ENCODE measurements around the gene ENTPD1. TPM values are rescaled to one million over a fixed set of nuclear protein-coding genes. Genes with fewer than 3 reads are reported as not detected.
"Not testable (repeated sequence)": the region's sequence is repeated elsewhere in the genome, so short reads cannot be mapped to it uniquely, and the experiment has no call there.

Gene ENTPD1
- total and polyA plus RNA-seq, 2 experiments from 2014 or later: 0.29 TPM; not detected in 1

DNA sequence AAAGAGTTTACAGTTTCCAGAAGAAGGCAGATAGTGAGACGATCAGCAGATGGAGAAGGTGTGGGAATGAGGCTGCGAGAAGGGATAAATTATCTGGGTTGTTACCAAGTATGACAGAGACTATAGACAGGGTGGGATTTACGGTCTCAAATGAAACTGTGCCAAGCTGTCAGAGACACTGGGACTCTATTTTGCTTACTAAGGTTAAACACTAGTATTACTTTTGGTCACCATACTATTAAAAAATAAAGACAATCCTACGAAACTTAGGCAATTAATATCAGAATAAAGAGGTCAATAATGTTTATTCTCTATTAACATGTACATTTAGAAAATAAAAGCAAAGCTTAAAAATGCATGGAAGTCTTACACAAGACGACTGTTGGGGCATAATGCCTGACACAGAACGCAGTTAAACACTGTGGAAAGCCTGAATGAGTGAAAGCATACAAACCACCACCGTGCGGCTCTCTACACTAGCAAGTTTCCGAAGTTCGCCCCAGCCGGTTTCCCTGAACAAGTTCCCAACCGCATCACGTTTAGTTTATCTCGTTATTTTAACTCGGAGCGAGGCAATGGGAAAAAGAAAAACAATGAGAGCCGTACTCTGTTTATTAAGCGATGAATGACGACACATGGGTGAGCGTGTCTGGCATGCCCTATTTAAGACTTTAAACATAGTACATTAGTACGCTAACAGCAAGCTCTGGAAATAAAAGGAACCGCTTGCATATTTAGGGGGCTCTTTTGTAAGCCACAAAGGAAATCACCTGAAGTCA lies 150.9 kb downstream of the ENTPD1 start:
- Histone ChIP-seq H3K4me2 (ENCODE audit: unreplicated experiment) (peak overlapping the region; percentile 92), H3K9me3 (ENCODE audit: low read depth) (no peaks in the 10 kb centered on the region), H3K79me2 (ENCODE audit: insufficient read depth) (no peaks in the 10 kb centered on the region; the same call in 1 of the 2 replicates), H3K27me3 (replicated peaks; ENCODE audit: insufficient read depth) (no peaks in the 10 kb centered on the region), H3K27ac (peak overlapping the region; percentile 70), H3F3A (ENCODE audit: insufficient read depth) (0 out of 2 replicates have a peak, but pooled peaks cover 6% of the 10 kb centered on the region), H3K36me3 (ENCODE audit: low read depth) (no peaks in the 10 kb centered on the region), H2AFZ (peak overlapping the region; percentile 97), H3K4me1 (ENCODE audit: insufficient read depth) (0 out of 2 replicates have a peak, but pooled peaks cover 3% of the 10 kb centered on the region), H3K4me3 (peak overlapping the region; percentile 92), H4K20me1 (ENCODE audit: insufficient read depth) (no peaks in the 10 kb centered on the region), H3K9ac (peak overlapping the region; percentile 81), H3K9me2 (ENCODE audit: insufficient read depth) (no peaks in the 10 kb centered on the region)
- DNase-seq: peak; percentile 84
- TF ChIP-seq EZH2phosphoT487 (IDR thresholded peaks at IDR 0.05; ENCODE audit: insufficient read depth, low read depth) (no peak), EZH2 (IDR thresholded peaks at IDR 0.05; ENCODE audit: insufficient read depth, poor library complexity, severe bottlenecking) (no peak)
- in situ Hi-C loops (cut with MboI): no loop called here
- WGBS, 2 experiments (ENCODE audit: low coverage in 1 of 2, low lambda C conversion rate in 2 of 2, missing lambda C conversion rate in 2 of 2): 6 to 7% methylated on average over 22 of the region's 22 CpGs

GRCh38 chr10:95907456-95908253 lies 151.7 kb downstream of the ENTPD1 start, which contains the start of gene CC2D2B:
TSS of gene CC2D2B (plus strand) at chr10:95907975. CDS start at chr10:95911324, 3,349 bp downstream.
- Histone ChIP-seq H3K4me3 (peak within 1 kb of the TSS; percentile 92), H3K4me1 (ENCODE audit: insufficient read depth) (0 out of 2 replicates have a peak, but pooled peaks cover 3% of the 10 kb centered on the region), H4K20me1 (ENCODE audit: insufficient read depth) (no peaks in the 10 kb centered on the region), H3K27ac (peak within 1 kb of the TSS; percentile 70), H2AFZ (peak within 1 kb of the TSS; percentile 97), H3F3A (ENCODE audit: insufficient read depth) (0 out of 2 replicates have a peak, but pooled peaks cover 6% of the 10 kb centered on the region), H3K9me3 (ENCODE audit: low read depth) (no peaks in the 10 kb centered on the region), H3K9me2 (ENCODE audit: insufficient read depth) (no peaks in the 10 kb centered on the region), H3K27me3 (replicated peaks; ENCODE audit: insufficient read depth) (0 out of 2 replicates have a peak, but pooled peaks cover 4% of the 10 kb centered on the region), H3K79me2 (ENCODE audit: insufficient read depth) (no peaks in the 10 kb centered on the region; the same call in 1 of the 2 replicates), H3K36me3 (ENCODE audit: low read depth) (no peaks in the 10 kb centered on the region), H3K4me2 (ENCODE audit: unreplicated experiment) (peak within 1 kb of the TSS; percentile 92), H3K9ac (peak within 1 kb of the TSS; percentile 81)
- in situ Hi-C loops (cut with MboI): no loop called here
- WGBS, 2 experiments (ENCODE audit: low coverage in 1 of 2, low lambda C conversion rate in 2 of 2, missing lambda C conversion rate in 2 of 2): 2% methylated on average over 66 to 68 of the region's 69 CpGs
- TF ChIP-seq EZH2phosphoT487 (IDR thresholded peaks at IDR 0.05; ENCODE audit: insufficient read depth, low read depth) (no peak), EZH2 (IDR thresholded peaks at IDR 0.05; ENCODE audit: insufficient read depth, poor library complexity, severe bottlenecking) (no peak)
- DNase-seq: peak; percentile 91

GRCh38 chr10:95908450-95908849 lies 152.5 kb downstream of the ENTPD1 start:
- in situ Hi-C loops (cut with MboI): no loop called here
- no peak overlapping the region for H3K27ac ChIP-seq
- 0 out of 2 replicates have a peak, but pooled peaks cover 3% of the 10 kb centered on the region for H3K4me1 ChIP-seq (ENCODE audit: insufficient read depth)
- H3K4me3 ChIP-seq: peak overlapping the region; percentile 92
- H2AFZ ChIP-seq: peak overlapping the region; percentile 97
- H3K79me2 ChIP-seq (ENCODE audit: insufficient read depth): no peaks in the 10 kb centered on the region; the same call in 1 of the 2 replicates
- no peak overlapping the region for H3K9ac ChIP-seq
- H3K4me2 ChIP-seq (ENCODE audit: unreplicated experiment): peak overlapping the region; percentile 92
- TF ChIP-seq EZH2 (IDR thresholded peaks at IDR 0.05; ENCODE audit: insufficient read depth, poor library complexity, severe bottlenecking) (no peak), EZH2phosphoT487 (IDR thresholded peaks at IDR 0.05; ENCODE audit: insufficient read depth, low read depth) (no peak)
- H4K20me1 ChIP-seq (ENCODE audit: insufficient read depth): no peaks in the 10 kb centered on the region
- no peak for DNase-seq
- 61 to 64% methylated on average over 4 of the region's 4 CpGs for WGBS, 2 experiments (ENCODE audit: low coverage in 1 of 2, low lambda C conversion rate in 2 of 2, missing lambda C conversion rate in 2 of 2)
- H3K27me3 ChIP-seq (replicated peaks; ENCODE audit: insufficient read depth): 0 out of 2 replicates have a peak, but pooled peaks cover 4% of the 10 kb centered on the region
- no peaks in the 10 kb centered on the region for H3K36me3 ChIP-seq (ENCODE audit: low read depth)
- H3K9me2 ChIP-seq (ENCODE audit: insufficient read depth): no peaks in the 10 kb centered on the region
- no peaks in the 10 kb centered on the region for H3K9me3 ChIP-seq (ENCODE audit: low read depth)
- H3F3A ChIP-seq (ENCODE audit: insufficient read depth): 0 out of 2 replicates have a peak, but pooled peaks cover 6% of the 10 kb centered on the region

GRCh38 chr10:95909561-95909960 lies 153.6 kb downstream of the ENTPD1 start:
- Histone ChIP-seq H3K9ac (no peak overlapping the region), H3K9me2 (ENCODE audit: insufficient read depth) (no peaks in the 10 kb centered on the region), H3F3A (ENCODE audit: insufficient read depth) (0 out of 2 replicates have a peak, but pooled peaks cover 6% of the 10 kb centered on the region), H3K9me3 (ENCODE audit: low read depth) (no peaks in the 10 kb centered on the region), H3K4me3 (no peak overlapping the region), H3K27ac (no peak overlapping the region), H2AFZ (no peak overlapping the region), H3K79me2 (ENCODE audit: insufficient read depth) (no peaks in the 10 kb centered on the region; the same call in 1 of the 2 replicates), H4K20me1 (ENCODE audit: insufficient read depth) (no peaks in the 10 kb centered on the region), H3K4me1 (ENCODE audit: insufficient read depth) (0 out of 2 replicates have a peak, but pooled peaks cover 3% of the 10 kb centered on the region), H3K4me2 (ENCODE audit: unreplicated experiment) (no peak overlapping the region), H3K36me3 (ENCODE audit: low read depth) (no peaks in the 10 kb centered on the region), H3K27me3 (replicated peaks; ENCODE audit: insufficient read depth) (0 out of 2 replicates have a peak, but pooled peaks cover 4% of the 10 kb centered on the region)
- WGBS, 2 experiments (ENCODE audit: low coverage in 1 of 2, low lambda C conversion rate in 2 of 2, missing lambda C conversion rate in 2 of 2): 91% methylated on average over 2 of the region's 2 CpGs
- in situ Hi-C loops (cut with MboI): no loop called here
- no peak for DNase-seq
- TF ChIP-seq EZH2phosphoT487 (IDR thresholded peaks at IDR 0.05; ENCODE audit: insufficient read depth, low read depth) (no peak), EZH2 (IDR thresholded peaks at IDR 0.05; ENCODE audit: insufficient read depth, poor library complexity, severe bottlenecking) (no peak)

- H3K36me3 ChIP-seq (ENCODE audit: low read depth); DNase-seq; H3K27ac ChIP-seq; H3K4me2 ChIP-seq (ENCODE audit: unreplicated experiment); H3K4me3 ChIP-seq; H3K9ac ChIP-seq; H3F3A ChIP-seq (ENCODE audit: insufficient read depth); H3K9me2 ChIP-seq (ENCODE audit: insufficient read depth); H3K4me1 ChIP-seq (ENCODE audit: insufficient read depth); H3K27me3 ChIP-seq (replicated peaks; ENCODE audit: insufficient read depth); H2AFZ ChIP-seq; H3K79me2 ChIP-seq (ENCODE audit: insufficient read depth); H4K20me1 ChIP-seq (ENCODE audit: insufficient read depth); in situ Hi-C loops (cut with MboI); H3K9me3 ChIP-seq (ENCODE audit: low read depth): not testable (repeated sequence)
Observed at GRCh38 chr10:95916039-95916438, 160.1 kb downstream of the ENTPD1 start.
